ENCODE data around the gene TBC1D22A. TPM values are rescaled to one million over a fixed set of nuclear protein-coding genes. Genes with fewer than 3 reads are reported as not detected.
A peak's percentile ranks its signal among the peaks of the same experiment; 100 is the strongest.

TBC1D22A gene
- total RNA-seq, 6 donors from 2014 or later = 27.1 to 48.2 (median 35.3) TPM

DNA sequence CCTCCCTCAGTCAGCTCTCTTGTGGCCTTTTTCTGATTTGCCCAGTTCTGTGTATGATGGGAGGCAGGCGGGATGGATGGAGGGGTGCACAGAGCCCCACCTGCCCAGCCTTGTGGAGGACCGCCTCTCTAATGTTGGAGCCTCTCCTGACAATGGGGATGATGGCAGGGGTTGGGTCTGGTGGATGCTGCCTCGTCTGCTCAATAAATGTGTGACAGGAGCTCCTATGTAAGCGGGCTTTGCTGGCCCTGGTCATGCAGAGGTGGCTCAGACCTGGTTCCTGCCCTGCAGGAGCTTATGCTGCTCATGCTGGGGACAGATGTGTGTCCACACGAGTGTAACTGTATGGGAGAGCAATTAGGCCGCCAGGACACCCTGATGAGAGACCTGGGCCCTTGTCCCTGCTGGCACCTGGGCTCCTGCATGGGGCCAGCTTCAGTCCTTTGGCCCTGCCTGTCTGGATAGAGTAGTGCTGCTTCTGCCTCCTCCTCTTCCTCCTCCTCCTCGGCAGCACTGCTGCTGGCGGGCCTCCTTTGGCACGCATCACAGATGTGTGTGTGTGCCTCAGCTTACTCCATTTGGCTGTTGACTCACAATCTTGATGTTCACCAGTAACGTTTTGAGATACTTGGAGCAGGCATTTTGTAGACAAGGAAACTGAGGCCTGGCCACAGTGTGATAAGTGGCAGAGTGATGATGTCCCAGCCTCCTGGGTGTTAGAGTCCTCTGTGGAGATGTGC is 131.0 kb downstream of the TBC1D22A start:
- DNase-seq = no peak
- Histone ChIP-seq H3K27ac (peak overlapping the region in 1 of 4 donors; percentile 78), H3K4me3 (no peak overlapping the region), H3K4me1 (peaks cover 4 to 31% (median 15%) of the 10 kb centered on the region in 4 donors), H3K9me3 (no peaks in the 10 kb centered on the region), H3K27me3 (no peaks in the 10 kb centered on the region), H3K36me3 (peaks cover 0 to 32% (median 7%) of the 10 kb centered on the region in 4 donors)
- WGBS, 2 donors = 92 to 98% methylated on average over 10 of the region's 10 CpGs
- peak in 1 of 2 donors; percentile 32 for ATAC-seq (ENCODE audit: low FRiP score in 2 of 2)
- no peak for TF ChIP-seq EP300 (IDR thresholded peaks at IDR 0.05)

GRCh38 chr22:46894081-46894671 is 131.7 kb downstream of the TBC1D22A start:
- no peaks in the 10 kb centered on the region for H3K27me3 ChIP-seq
- H3K4me1 ChIP-seq = peaks cover 4 to 31% (median 15%) of the 10 kb centered on the region in 4 donors
- ATAC-seq (ENCODE audit: low FRiP score in 2 of 2) (no peak), DNase-seq (no peak)
- TF ChIP-seq POLR2AphosphoS5 (IDR thresholded peaks at IDR 0.05) = no peak
- no peak for TF ChIP-seq POLR2A (IDR thresholded peaks at IDR 0.05)
- no peak for TF ChIP-seq CTCF (IDR thresholded peaks at IDR 0.05)
- no peak for TF ChIP-seq EP300 (IDR thresholded peaks at IDR 0.05)
- peak overlapping the region in 1 of 4 donors; percentile 78 for H3K27ac ChIP-seq
- H3K4me3 ChIP-seq = no peak overlapping the region
- WGBS, 2 donors = 72 to 76% methylated on average over 11 to 12 of the region's 12 CpGs
- H3K36me3 ChIP-seq = peaks cover 0 to 29% (median 7%) of the 10 kb centered on the region in 4 donors
- H3K9me3 ChIP-seq = no peaks in the 10 kb centered on the region

DNA sequence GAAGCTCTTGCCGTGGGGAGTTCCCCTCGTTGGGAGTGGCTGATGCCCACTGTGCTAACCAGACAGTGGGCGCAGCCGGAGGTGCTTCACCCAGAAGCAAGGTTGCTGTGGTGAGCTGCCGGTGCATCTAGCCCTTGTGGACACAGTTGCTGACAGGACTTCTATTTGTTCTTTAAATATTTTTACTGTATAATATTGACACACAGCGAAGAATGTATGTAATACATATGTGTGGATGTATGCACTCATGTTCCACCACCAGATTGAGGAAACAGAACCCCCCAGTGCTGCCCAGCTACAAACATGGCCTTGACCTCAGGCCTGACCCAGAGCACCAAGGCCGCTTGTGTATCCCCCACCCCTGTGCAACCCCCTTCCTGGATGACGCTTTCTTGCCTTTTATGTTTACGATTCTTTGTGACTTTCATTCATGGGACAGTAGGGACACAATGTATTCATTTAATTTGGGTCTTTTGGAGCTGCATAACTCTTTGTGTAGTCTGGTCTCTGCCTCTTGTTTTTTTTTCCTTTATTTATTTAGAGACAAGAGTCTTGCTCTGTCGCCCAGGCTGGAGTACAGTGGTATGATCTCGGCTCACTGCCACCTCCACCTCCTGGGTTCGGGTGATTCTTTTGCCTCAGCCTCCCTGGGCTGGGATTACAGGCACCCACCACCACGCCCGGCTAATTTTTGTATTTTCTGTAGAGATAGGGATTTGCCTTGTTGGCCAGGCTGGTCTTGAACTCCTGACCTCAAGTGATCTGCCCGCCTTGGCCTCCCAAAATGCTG is 132.6 kb downstream of the TBC1D22A start:
- Histone ChIP-seq H3K27me3 (no peaks in the 10 kb centered on the region), H3K4me1 (peaks cover 4 to 31% (median 15%) of the 10 kb centered on the region in 4 donors), H3K27ac (peak overlapping the region; percentile 32 to 78 (median 57)), H3K9me3 (no peaks in the 10 kb centered on the region), H3K36me3 (peaks cover 0 to 29% (median 7%) of the 10 kb centered on the region in 4 donors), H3K4me3 (no peak overlapping the region)
- TF ChIP-seq POLR2A (IDR thresholded peaks at IDR 0.05) (no peak), CTCF (IDR thresholded peaks at IDR 0.05) (no peak), POLR2AphosphoS5 (IDR thresholded peaks at IDR 0.05) (no peak), EP300 (IDR thresholded peaks at IDR 0.05) (no peak)
- 84 to 91% methylated on average over 11 to 15 of the region's 15 CpGs for WGBS, 2 donors
- DNase-seq = no peak
- ATAC-seq (ENCODE audit: low FRiP score in 2 of 2) = no peak

- H3K27ac ChIP-seq = peak overlapping the region in 2 of 4 donors; percentile 71 to 78
- no peaks in the 10 kb centered on the region for H3K27me3 ChIP-seq
- no peak for TF ChIP-seq CTCF (IDR thresholded peaks at IDR 0.05)
- TF ChIP-seq EP300 (IDR thresholded peaks at IDR 0.05) = peak in 1 of 4 donors; percentile 12
- TF ChIP-seq POLR2AphosphoS5 (IDR thresholded peaks at IDR 0.05) = peak in 1 of 2 donors; percentile 42
- WGBS, 2 donors = 43 to 58% methylated on average over 11 of the region's 11 CpGs
- no peak overlapping the region for H3K4me3 ChIP-seq
- H3K36me3 ChIP-seq = peaks cover 0 to 29% (median 7%) of the 10 kb centered on the region in 4 donors
- H3K9me3 ChIP-seq = no peaks in the 10 kb centered on the region
- DNase-seq (no peak), ATAC-seq (ENCODE audit: low FRiP score in 2 of 2) (no peak)
- H3K4me1 ChIP-seq = peaks cover 4 to 31% (median 15%) of the 10 kb centered on the region in 4 donors
Observed at GRCh38 chr22:46895753-46896152, 133.3 kb downstream of the TBC1D22A start.

GRCh38 chr22:46896166-46896565 is 133.7 kb downstream of the TBC1D22A start:
- 69 to 84% methylated on average over 4 of the region's 4 CpGs for WGBS, 2 donors
- Histone ChIP-seq H3K4me1 (peaks cover 4 to 31% (median 15%) of the 10 kb centered on the region in 4 donors), H3K4me3 (no peak overlapping the region), H3K36me3 (peaks cover 0 to 29% (median 7%) of the 10 kb centered on the region in 4 donors), H3K27ac (peak overlapping the region in 2 of 4 donors; percentile 71 to 78), H3K27me3 (no peaks in the 10 kb centered on the region), H3K9me3 (no peaks in the 10 kb centered on the region)
- no peak for DNase-seq
- ATAC-seq (ENCODE audit: low FRiP score in 2 of 2) = no peak
- TF ChIP-seq CTCF (IDR thresholded peaks at IDR 0.05) (no peak), POLR2AphosphoS5 (IDR thresholded peaks at IDR 0.05) (no peak), EP300 (IDR thresholded peaks at IDR 0.05) (no peak), POLR2A (IDR thresholded peaks at IDR 0.05) (no peak)

All from upper lobe of left lung (tissue), 6 donors.